Glutamatergic neuron (in vitro differentiated cells): ENCODE data around the gene GPATCH4. TPM values are rescaled to one million over a fixed set of nuclear protein-coding genes. Genes with fewer than 3 reads are reported as not detected.
"Not testable (repeated sequence)": the region's sequence is repeated elsewhere in the genome, so short reads cannot be mapped to it uniquely, and the experiment has no call there.

ENCODE experiments used
- DNase-seq: peaks from one replicate; pipeline ENCODE4 v3.0.0; 2022
- H3K27ac Mint-ChIP-seq: one replicate; pipeline ENCODE4 v1.8.0; 2020; ENCODE audit warnings: mild to moderate bottlenecking, mixed read lengths, inconsistent platforms; ENCODE audit not compliant: unreplicated experiment
- H3K27me3 Mint-ChIP-seq: one replicate; pipeline ENCODE4 v1.8.0; 2020; ENCODE audit warnings: mild to moderate bottlenecking, moderate library complexity, mixed read lengths, inconsistent platforms; ENCODE audit not compliant: unreplicated experiment
- H3K36me3 Mint-ChIP-seq: one replicate; pipeline ENCODE4 v1.8.0; 2020; ENCODE audit warnings: mild to moderate bottlenecking, mixed read lengths, inconsistent platforms; ENCODE audit not compliant: unreplicated experiment
- H3K4me1 Mint-ChIP-seq: one replicate; pipeline ENCODE4 v1.8.0; 2020; ENCODE audit warnings: mild to moderate bottlenecking, low read depth, mixed read lengths, inconsistent platforms; ENCODE audit not compliant: unreplicated experiment
- H3K4me3 Mint-ChIP-seq: one replicate; pipeline ENCODE4 v1.8.0; 2020; ENCODE audit warnings: mild to moderate bottlenecking, mixed read lengths, inconsistent platforms; ENCODE audit not compliant: unreplicated experiment
- H3K9me3 Mint-ChIP-seq: one replicate; pipeline ENCODE4 v1.8.0; 2020; ENCODE audit warnings: mild to moderate bottlenecking, moderate library complexity, mixed read lengths, inconsistent platforms; ENCODE audit not compliant: unreplicated experiment
- CTCF ChIP-seq: fragments of 200-600 bp; sonication (generic); IDR thresholded peaks from one replicate; pipeline ENCODE4 v1.5.0; 2021; ENCODE audit not compliant: partially characterized antibody, unreplicated experiment
- total RNA-seq: library from RNA; stranded (reverse); fragmentation: NEBNext Ultra II Directional; extraction: Animal tissue kit (Norgen Biotek cat#: 25700); gene quantifications from one replicate; pipeline ENCODE4 v1.2.1, GENCODE V29; 2021; ENCODE audit not compliant: unreplicated experiment

Gene GPATCH4
- total RNA-seq, 1 donor from 2014 or later: 13.2 TPM

GRCh38 chr1:156608036-156608674 lies 6.9 kb upstream of the GPATCH4 start:
- peak; percentile 61 for DNase-seq
- Mint-ChIP-seq H3K4me1 (peaks cover 11% of the 10 kb centered on the region), H3K27ac (peak overlapping the region; percentile 91), H3K4me3 (peak overlapping the region; percentile 61), H3K27me3 (no peaks in the 10 kb centered on the region), H3K36me3 (no peaks in the 10 kb centered on the region), H3K9me3 (no peaks in the 10 kb centered on the region)
- TF ChIP-seq CTCF: peak; percentile 58

- not testable (repeated sequence) for H3K36me3 Mint-ChIP-seq, H3K9me3 Mint-ChIP-seq, H3K27me3 Mint-ChIP-seq, H3K4me3 Mint-ChIP-seq, H3K27ac Mint-ChIP-seq, DNase-seq
- peaks cover 11% of the 10 kb centered on the region for H3K4me1 Mint-ChIP-seq
These were observed 6.1 kb upstream of the GPATCH4 start for GRCh38 chr1:156607344-156607743.

- DNase-seq: no peak
- H3K4me1 Mint-ChIP-seq: peaks cover 9% of the 10 kb centered on the region
- no peak overlapping the region for H3K27ac Mint-ChIP-seq
- no peaks in the 10 kb centered on the region for H3K36me3 Mint-ChIP-seq
- peak overlapping the region; percentile 20 for H3K4me3 Mint-ChIP-seq
- H3K9me3 Mint-ChIP-seq: peaks cover 6% of the 10 kb centered on the region
- peaks cover 4% of the 10 kb centered on the region for H3K27me3 Mint-ChIP-seq
- peak; percentile 9 for TF ChIP-seq CTCF
These were observed 1.3 kb upstream of the GPATCH4 start for GRCh38 chr1:156602557-156602993.

- Mint-ChIP-seq H3K4me1 (peaks cover 9% of the 10 kb centered on the region), H3K4me3 (peak overlapping the region; percentile 100), H3K27ac (peak overlapping the region; percentile 95), H3K9me3 (peaks cover 6% of the 10 kb centered on the region), H3K27me3 (peaks cover 4% of the 10 kb centered on the region), H3K36me3 (no peaks in the 10 kb centered on the region)
- DNase-seq: no peak
- TF ChIP-seq CTCF: no peak
These were observed 613 bp upstream of the GPATCH4 start for GRCh38 chr1:156601892-156602291.

- H3K9me3 Mint-ChIP-seq: peaks cover 6% of the 10 kb centered on the region
- H3K4me1 Mint-ChIP-seq: peaks cover 9% of the 10 kb centered on the region
- peaks cover 5% of the 10 kb centered on the region for H3K27me3 Mint-ChIP-seq
- no peaks in the 10 kb centered on the region for H3K36me3 Mint-ChIP-seq
- H3K27ac Mint-ChIP-seq: peak overlapping the region; percentile 95
- TF ChIP-seq CTCF: no peak
- DNase-seq: no peak
- H3K4me3 Mint-ChIP-seq: peak overlapping the region; percentile 100
These were observed 552 bp downstream of the GPATCH4 start for GRCh38 chr1:156600733-156601121.
